Measurements from ENCODE around the gene DCANP1. TPM values are rescaled to one million over a fixed set of nuclear protein-coding genes. Genes with fewer than 3 reads are reported as not detected.

The DCANP1 gene
- total and polyA plus RNA-seq, 10 donors = 0.23 to 2.4 (median 0.71) TPM

DNA sequence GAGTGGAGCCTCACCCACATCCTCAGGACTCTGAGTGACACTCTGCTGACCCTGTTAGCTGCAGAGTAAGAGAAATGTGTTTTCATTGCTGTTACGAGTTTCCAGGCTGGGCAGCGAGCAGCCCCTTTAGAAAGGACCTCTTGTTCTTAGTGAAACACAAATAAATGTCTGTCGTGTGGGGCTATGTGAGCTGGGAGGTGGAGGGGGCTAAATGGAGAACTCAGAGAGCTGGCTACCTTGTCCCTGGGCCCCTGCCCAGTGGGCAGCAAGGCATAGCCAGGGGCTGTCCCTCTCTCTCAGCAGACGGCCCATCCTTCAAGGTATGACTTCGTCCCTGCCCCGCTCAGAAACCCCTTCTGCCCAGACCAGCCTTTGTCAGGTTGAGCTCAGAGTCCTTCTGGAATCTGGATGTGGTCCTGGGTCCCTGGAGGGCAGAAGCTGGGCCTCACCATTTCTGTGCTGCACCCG lies 10.2 kb downstream of the DCANP1 start:
- WGBS, 5 donors = 36 to 54% (median 50%) methylated on average over 5 to 7 of the region's 7 CpGs
- intact Hi-C loops (cut with DNase I; ENCODE audit: low total_unique reads) = no loop called here
- Histone ChIP-seq H3K4me3 (no peak overlapping the region), H3K36me3 (no peaks in the 10 kb centered on the region), H3K27me3 (replicated peaks in 1 of 7) (peaks cover 0 to 23% (median 0%) of the 10 kb centered on the region in 7 donors), H3K27ac (peak overlapping the region in 3 of 8 donors; percentile 36 to 45 (median 37)), H3K4me1 (peaks cover 0 to 55% (median 9%) of the 10 kb centered on the region in 6 donors), H3K9me3 (no peaks in the 10 kb centered on the region)
- no peak for DNase-seq
- TF ChIP-seq POLR2A (IDR thresholded peaks at IDR 0.05) = no peak
- no peak for TF ChIP-seq POLR2AphosphoS5 (IDR thresholded peaks at IDR 0.05)
- TF ChIP-seq, protein P1, sequence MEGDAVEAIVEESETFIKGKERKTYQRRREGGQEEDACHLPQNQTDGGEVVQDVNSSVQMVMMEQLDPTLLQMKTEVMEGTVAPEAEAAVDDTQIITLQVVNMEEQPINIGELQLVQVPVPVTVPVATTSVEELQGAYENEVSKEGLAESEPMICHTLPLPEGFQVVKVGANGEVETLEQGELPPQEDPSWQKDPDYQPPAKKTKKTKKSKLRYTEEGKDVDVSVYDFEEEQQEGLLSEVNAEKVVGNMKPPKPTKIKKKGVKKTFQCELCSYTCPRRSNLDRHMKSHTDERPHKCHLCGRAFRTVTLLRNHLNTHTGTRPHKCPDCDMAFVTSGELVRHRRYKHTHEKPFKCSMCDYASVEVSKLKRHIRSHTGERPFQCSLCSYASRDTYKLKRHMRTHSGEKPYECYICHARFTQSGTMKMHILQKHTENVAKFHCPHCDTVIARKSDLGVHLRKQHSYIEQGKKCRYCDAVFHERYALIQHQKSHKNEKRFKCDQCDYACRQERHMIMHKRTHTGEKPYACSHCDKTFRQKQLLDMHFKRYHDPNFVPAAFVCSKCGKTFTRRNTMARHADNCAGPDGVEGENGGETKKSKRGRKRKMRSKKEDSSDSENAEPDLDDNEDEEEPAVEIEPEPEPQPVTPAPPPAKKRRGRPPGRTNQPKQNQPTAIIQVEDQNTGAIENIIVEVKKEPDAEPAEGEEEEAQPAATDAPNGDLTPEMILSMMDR (IDR thresholded peaks at IDR 0.05 in 8 of 11, conservative IDR thresholded peaks at IDR 0.05 in 3 of 11) = no peak

DNA sequence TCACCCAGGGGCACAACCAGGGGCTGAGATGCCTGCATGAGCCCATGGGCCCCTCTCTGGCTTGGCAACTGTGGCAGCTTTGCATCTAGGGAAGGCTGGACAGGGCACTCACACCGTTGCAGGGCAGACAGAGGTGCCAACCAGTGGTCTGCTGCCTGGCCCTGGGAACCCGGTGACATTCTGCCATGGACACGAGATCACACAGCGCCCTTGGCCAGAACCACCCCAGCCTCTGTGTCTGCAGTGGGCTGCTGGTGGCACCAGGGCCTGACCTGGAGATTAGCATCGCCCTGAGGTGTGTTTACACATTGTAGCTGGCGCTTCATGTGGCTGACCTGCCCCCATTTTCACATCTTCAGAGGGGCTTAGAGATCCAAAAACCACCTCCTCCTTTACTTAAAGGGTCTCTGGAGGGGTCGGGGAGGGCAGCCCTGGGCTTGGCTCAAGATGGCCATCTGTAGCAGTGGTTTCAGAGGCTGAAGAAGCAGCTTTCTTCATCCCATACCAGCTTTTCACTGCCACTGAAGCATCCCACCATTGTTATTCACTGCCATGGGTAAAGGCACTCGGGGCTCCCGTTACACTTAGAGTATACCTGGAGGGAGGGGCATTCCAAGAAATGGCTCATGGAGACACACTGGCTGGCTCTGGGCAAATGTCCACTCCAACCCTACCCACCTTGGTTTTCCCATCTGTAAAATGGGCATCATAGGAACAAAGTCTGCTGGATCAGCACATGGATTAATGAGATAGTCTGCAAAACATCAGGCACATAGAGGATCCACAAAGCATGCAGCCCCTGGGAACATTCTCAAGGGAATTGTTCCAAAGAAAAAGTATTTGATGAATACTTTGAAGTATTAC lies 11.4 kb downstream of the DCANP1 start:
- H3K9me3 ChIP-seq = no peaks in the 10 kb centered on the region
- no peaks in the 10 kb centered on the region for H3K36me3 ChIP-seq
- TF ChIP-seq POLR2A (IDR thresholded peaks at IDR 0.05) (no peak), POLR2AphosphoS5 (IDR thresholded peaks at IDR 0.05) (no peak)
- TF ChIP-seq, protein P1 (IDR thresholded peaks at IDR 0.05 in 8 of 11, conservative IDR thresholded peaks at IDR 0.05 in 3 of 11) = no peak
- H3K4me1 ChIP-seq = peaks cover 0 to 48% (median 7%) of the 10 kb centered on the region in 6 donors
- H3K27ac ChIP-seq = no peak overlapping the region
- no peak overlapping the region for H3K4me3 ChIP-seq
- peak; percentile 60 for DNase-seq
- intact Hi-C loops (cut with DNase I; ENCODE audit: low total_unique reads) = no loop called here
- peaks cover 0 to 23% (median 0%) of the 10 kb centered on the region in 7 donors for H3K27me3 ChIP-seq (replicated peaks in 1 of 7)
- 81 to 90% (median 85%) methylated on average over 5 to 9 of the region's 9 CpGs for WGBS, 5 donors

DNA sequence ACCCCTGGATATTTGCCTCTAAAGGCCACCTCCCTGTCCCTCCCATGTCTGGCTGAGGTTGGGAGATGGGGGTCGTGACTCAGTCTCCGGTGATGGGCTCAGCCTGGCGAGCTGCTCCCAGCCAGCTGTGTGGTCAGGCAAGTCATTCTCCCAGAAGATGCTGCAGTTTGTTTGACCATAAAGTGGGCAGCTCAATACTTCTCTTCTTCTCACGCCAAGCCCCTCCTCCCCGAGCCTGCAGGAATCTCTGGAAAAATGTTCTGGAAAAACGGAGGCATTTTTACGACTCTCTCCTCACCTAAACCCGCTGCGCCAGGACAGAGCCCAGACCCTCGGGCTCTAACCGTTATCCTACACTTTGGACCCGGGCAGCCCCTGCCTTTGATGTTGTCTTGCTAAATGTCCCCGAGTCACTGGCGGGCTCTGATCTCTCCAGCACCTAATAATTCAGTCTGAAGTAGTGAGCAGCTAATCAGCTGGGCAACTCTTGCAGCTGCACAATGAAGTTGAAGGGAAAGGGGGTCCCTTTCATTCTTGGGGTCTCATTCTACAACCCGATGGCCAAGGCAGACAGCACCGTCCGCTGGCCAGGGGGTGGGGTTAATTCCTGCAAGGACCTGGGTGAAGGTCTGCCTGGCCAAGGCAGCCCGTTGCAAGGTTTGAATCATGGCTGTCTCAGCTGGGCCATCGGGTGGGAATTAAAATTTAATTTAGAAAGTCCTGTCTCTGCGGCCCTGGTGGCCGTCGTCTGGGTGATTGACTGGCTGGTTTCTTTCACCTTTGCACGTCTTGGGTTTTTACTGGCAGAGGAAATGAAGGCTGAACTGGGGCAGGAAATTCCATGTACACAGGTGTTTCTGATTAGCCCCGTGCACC lies 12.3 kb downstream of the DCANP1 start:
- TF ChIP-seq, protein P1 (IDR thresholded peaks at IDR 0.05 in 8 of 11, conservative IDR thresholded peaks at IDR 0.05 in 3 of 11) = no peak
- intact Hi-C loops (cut with DNase I; ENCODE audit: low total_unique reads) = no loop called here
- peaks cover 0 to 23% (median 0%) of the 10 kb centered on the region in 7 donors for H3K27me3 ChIP-seq (replicated peaks in 1 of 7)
- H3K27ac ChIP-seq = peak overlapping the region in 2 of 8 donors; percentile 22 to 45
- 70 to 82% (median 74%) methylated on average over 24 of the region's 24 CpGs for WGBS, 5 donors
- H3K4me3 ChIP-seq = no peak overlapping the region
- DNase-seq = no peak
- no peaks in the 10 kb centered on the region for H3K36me3 ChIP-seq
- H3K4me1 ChIP-seq = peaks cover 0 to 48% (median 7%) of the 10 kb centered on the region in 6 donors
- no peaks in the 10 kb centered on the region for H3K9me3 ChIP-seq
